Measurements from ENCODE around the gene CLEC10A.
A peak's percentile ranks its signal among the peaks of the same experiment; 100 is the strongest.
"Not testable (repeated sequence)": the region's sequence is repeated elsewhere in the genome, so short reads cannot be mapped to it uniquely, and the experiment has no call there.

CLEC10A gene

GRCh38 chr17:7107012-7107754 is 27.1 kb upstream of the CLEC10A start:
- FAIRE-seq = no peak
- DNase-seq (ENCODE audit: insufficient read length) = no peak
- no peak for TF ChIP-seq POLR2AphosphoS5 (IDR thresholded peaks at IDR 0.05; ENCODE audit: low read depth, low read length)

DNA sequence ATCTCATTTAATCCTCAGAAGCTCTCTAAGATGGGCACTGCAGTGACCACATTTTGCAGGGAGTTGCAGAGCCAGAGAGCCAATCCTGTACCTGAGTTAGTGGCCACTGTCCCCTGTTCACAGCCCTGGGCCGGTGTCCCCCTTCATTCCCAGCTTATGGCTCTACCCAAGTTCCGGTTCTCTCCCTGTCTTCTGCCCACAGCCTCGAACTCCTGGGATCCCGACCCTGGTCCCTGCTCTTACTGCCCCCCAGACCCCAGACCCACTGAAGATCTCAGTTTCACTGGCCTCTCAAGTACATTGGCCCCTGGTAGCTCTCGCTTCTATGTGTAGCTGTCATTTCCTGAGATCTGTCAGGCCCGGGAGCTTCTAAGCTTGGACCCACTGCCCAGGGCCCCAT is 22.4 kb upstream of the CLEC10A start:
- TF ChIP-seq TAF1 (IDR thresholded peaks at IDR 0.05; ENCODE audit: borderline replicate concordance, low read depth, low read length) (no peak), POLR2AphosphoS5 (IDR thresholded peaks at IDR 0.05; ENCODE audit: low read depth, low read length) (no peak), POLR2A (IDR thresholded peaks at IDR 0.05; ENCODE audit: low read depth, low read length) (no peak)
- no peak for FAIRE-seq

GRCh38 chr17:7101531-7101930 is 21.5 kb upstream of the CLEC10A start:
- no peak for TF ChIP-seq POLR2AphosphoS5 (IDR thresholded peaks at IDR 0.05; ENCODE audit: low read depth, low read length)
- TF ChIP-seq POLR2A (IDR thresholded peaks at IDR 0.05; ENCODE audit: low read depth, low read length) = no peak
- TF ChIP-seq TAF1 (IDR thresholded peaks at IDR 0.05; ENCODE audit: borderline replicate concordance, low read depth, low read length) = no peak

More for the DNA sequence above, 22.4 kb upstream of the CLEC10A start:
- no peak for DNase-seq (ENCODE audit: insufficient read length)

DNA sequence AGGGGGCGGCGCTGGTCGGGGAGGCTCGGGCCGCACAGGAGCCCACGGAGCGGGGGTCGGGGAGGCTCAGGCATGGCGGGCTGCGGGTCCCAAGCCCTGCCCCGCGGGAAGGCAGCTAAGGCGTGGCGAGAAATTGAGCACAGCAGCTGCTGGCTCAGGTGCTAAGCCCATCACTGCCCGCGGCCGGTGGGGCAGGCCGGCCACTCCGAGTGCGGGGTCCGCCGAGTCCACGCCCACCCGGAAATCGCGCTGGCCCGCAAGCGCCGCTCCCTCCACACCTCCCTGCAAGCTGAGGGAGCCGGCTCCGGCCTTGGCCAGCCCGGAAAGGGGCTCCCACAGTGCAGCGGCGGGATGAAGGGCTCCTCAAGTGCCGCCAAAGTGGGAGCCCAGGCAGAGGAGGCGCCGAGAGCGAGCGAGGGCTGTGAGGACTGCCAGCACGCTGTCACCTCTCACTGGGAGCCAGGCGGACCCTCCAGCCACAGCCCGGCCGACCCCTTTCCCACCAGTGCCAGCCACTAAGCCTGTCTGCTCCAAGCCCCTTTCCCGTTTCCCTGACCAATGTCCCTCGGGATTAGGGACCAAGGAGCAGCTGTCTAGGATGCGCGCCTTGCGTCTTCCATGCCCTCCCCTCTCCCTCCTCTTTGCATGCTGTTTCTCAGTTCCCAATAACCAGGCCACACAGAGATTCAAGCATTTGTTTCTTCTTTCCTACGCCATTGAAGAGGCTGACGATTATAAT is 20.8 kb upstream of the CLEC10A start:
- DNase-seq (ENCODE audit: insufficient read length) = not testable (repeated sequence)

More at GRCh38 chr17:7101531-7101930, 21.5 kb upstream of the CLEC10A start:
- DNase-seq (ENCODE audit: insufficient read length) (no peak), FAIRE-seq (no peak)

DNA sequence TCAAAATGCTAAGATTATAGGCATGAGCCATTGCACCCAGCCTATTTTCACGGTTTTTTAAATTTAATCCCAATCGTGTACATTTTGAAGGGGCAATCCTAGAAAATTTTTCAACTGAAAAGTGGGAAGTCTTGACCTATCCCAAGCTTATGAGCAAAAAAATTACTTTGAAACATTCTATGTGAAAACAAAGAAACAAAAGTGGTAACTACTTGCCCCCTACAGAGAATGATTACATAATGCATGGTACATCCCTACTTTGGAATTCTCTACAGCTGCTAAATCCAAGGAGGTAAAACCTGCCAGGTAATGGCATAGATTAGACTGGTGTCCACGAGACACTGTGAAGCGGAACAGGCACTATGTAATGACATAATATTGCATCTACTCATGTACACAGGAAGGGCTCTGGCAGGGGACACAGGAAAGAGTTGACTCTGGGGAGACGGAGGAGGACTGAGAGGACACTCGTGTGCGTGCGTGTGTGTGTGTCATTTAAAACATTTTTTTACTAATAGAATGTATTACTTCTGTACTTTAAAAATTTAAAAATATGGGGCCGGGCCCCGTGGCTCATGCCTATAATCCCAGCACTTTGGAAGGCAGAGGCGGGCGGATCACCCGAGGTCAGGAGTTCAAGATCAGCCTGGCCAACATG is 18.9 kb upstream of the CLEC10A start:
- FAIRE-seq = no peak
- TF ChIP-seq POLR2AphosphoS5 (IDR thresholded peaks at IDR 0.05; ENCODE audit: low read depth, low read length) (no peak), POLR2A (IDR thresholded peaks at IDR 0.05; ENCODE audit: low read depth, low read length) (no peak), TAF1 (IDR thresholded peaks at IDR 0.05; ENCODE audit: borderline replicate concordance, low read depth, low read length) (no peak)

More for the DNA sequence above, 20.8 kb upstream of the CLEC10A start:
- FAIRE-seq = not testable (repeated sequence)

DNA sequence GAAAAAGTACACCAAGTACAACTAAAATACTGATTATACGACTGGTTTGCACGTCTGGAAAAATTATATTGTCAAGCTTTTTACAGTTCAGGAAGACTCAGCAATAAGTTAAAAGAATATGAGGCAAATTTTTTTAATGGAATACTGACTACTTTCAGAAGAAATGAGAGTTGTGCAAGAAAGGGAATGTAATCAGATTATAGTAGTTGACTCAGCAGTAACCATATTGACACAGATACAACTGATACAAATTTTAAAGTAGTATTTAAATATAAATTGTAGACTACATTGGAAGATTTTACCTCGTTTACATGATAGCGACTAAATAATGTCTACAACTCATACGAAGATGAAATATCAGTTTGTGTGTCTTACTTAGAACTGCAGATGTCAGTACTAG is 17.9 kb upstream of the CLEC10A start:
- DNase-seq (ENCODE audit: insufficient read length) (no peak), FAIRE-seq (no peak)
- TF ChIP-seq TAF1 (IDR thresholded peaks at IDR 0.05; ENCODE audit: borderline replicate concordance, low read depth, low read length) = no peak
- no peak for TF ChIP-seq POLR2AphosphoS5 (IDR thresholded peaks at IDR 0.05; ENCODE audit: low read depth, low read length)
- no peak for TF ChIP-seq POLR2A (IDR thresholded peaks at IDR 0.05; ENCODE audit: low read depth, low read length)

More for the DNA sequence above, 18.9 kb upstream of the CLEC10A start:
- DNase-seq (ENCODE audit: insufficient read length) = no peak

GRCh38 chr17:7095625-7096024 is 15.6 kb upstream of the CLEC10A start:
- no peak for TF ChIP-seq POLR2A (IDR thresholded peaks at IDR 0.05; ENCODE audit: low read depth, low read length)
- TF ChIP-seq POLR2AphosphoS5 (IDR thresholded peaks at IDR 0.05; ENCODE audit: low read depth, low read length) = no peak
- TF ChIP-seq TAF1 (IDR thresholded peaks at IDR 0.05; ENCODE audit: borderline replicate concordance, low read depth, low read length) = no peak
- peak; percentile 33 for FAIRE-seq
- DNase-seq (ENCODE audit: insufficient read length) = no peak

DNA sequence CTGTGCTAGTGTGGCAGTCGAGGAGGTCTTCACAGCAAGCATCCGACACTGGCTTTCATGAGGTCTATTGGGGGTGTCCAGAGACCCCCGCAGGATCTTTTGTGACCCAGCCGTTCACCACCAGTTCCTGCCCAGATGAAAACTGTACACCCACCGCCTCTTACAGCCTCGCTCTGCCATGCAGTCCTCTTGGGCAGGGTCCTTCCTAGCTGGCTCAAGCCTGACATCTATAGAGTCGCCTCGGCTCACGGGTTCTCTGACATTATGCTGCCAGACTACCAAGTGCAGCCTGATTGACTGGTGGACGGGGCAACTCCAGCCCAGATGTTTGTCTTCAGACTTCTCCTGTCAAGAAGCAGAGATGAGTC is 14.6 kb upstream of the CLEC10A start:
- no peak for TF ChIP-seq POLR2A (IDR thresholded peaks at IDR 0.05; ENCODE audit: low read depth, low read length)
- TF ChIP-seq TAF1 (IDR thresholded peaks at IDR 0.05; ENCODE audit: borderline replicate concordance, low read depth, low read length) = no peak
- TF ChIP-seq POLR2AphosphoS5 (IDR thresholded peaks at IDR 0.05; ENCODE audit: low read depth, low read length) = no peak
- no peak for DNase-seq (ENCODE audit: insufficient read length)
- FAIRE-seq = no peak

- DNase-seq (ENCODE audit: insufficient read length); FAIRE-seq: not testable (repeated sequence)
Observed at GRCh38 chr17:7091311-7092005, 11.4 kb upstream of the CLEC10A start.

DNA sequence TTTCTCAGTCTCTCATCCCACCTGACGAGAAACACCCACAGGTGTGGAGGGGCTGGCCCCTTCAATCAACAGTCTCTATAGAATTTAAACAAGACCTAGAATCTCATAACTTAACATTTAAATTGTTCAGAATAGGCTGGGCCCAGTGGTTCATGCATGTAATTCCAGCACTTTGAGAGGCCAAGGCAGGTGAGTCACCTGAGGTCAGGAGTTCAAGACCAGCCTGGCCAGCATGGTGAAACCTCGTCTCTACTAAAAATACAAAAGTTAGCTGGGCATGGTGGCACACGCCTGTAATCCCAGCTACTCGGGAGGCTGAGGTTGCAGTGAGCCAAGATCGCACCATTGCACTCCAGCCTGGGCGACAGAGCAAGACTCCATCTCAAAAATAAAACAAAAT is 9.5 kb upstream of the CLEC10A start:
- FAIRE-seq; DNase-seq (ENCODE audit: insufficient read length): not testable (repeated sequence)

DNA sequence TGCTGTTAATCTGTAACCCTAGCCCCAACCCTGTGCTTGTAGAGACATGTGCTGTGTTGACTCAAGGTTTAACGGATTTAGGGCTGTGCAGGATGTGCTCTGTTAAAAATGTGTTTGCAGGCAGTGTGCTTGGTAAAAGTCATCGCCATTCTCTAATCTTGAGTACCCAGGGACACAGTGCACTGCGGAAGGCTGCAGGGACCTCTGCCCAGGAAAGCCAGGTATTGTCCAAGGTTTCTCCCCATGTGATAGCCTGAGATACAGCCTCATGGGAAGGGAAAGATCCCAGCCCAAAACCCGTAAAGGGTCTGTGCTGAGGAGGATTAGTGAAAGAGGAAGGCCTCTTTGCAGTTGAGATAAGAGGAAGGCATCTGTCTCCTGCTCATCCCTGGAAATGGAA is 8.4 kb upstream of the CLEC10A start:
- not testable (repeated sequence) for FAIRE-seq; DNase-seq (ENCODE audit: insufficient read length)

- DNase-seq (ENCODE audit: insufficient read length) (no peak), FAIRE-seq (no peak)
- no peak for TF ChIP-seq POLR2AphosphoS5 (IDR thresholded peaks at IDR 0.05; ENCODE audit: low read depth, low read length)
- no peak for TF ChIP-seq TAF1 (IDR thresholded peaks at IDR 0.05; ENCODE audit: borderline replicate concordance, low read depth, low read length)
- TF ChIP-seq POLR2A (IDR thresholded peaks at IDR 0.05; ENCODE audit: low read depth, low read length) = no peak
Observed at GRCh38 chr17:7084088-7084487, 4.0 kb upstream of the CLEC10A start.
